ENCODE measurements around the gene COPS2. TPM values are rescaled to one million over a fixed set of nuclear protein-coding genes. Genes with fewer than 3 reads are reported as not detected.

COPS2 gene
- total RNA-seq, result 10 to 100 TPM; 55.2 to 69.4 (median 65.5) TPM

GRCh38 chr15:49155110-49155833 is at the start of gene COPS2:
Gene COPS2, minus strand, starts transcription at chr15:49155599. Its CDS starts 21 bp downstream, at chr15:49155578.
- Histone ChIP-seq H3K36me3 (no peaks in the 10 kb centered on the region), H3K9me3 (no peaks in the 10 kb centered on the region), H3K4me3 (peak within 1 kb of the TSS; percentile 84 to 92 (median 87)), H3K4me1 (peaks cover 21 to 54% (median 47%) of the 10 kb centered on the region in 4 donors), H3K27ac (replicated peaks in 1 of 4) (peak within 1 kb of the TSS; percentile 88 to 93 (median 90)), H3K27me3 (no peaks in the 10 kb centered on the region)
- peak; percentile 98 for DNase-seq (ENCODE audit: extremely low spot score)
- peak; percentile 48 for TF ChIP-seq POLR2A (IDR thresholded peaks at IDR 0.05; ENCODE audit: low read depth)
- TF ChIP-seq POLR2AphosphoS5 (IDR thresholded peaks at IDR 0.05), result peak; percentile 90 to 95
- TF ChIP-seq CTCF (IDR thresholded peaks at IDR 0.05), result peak in 1 of 3 experiments; percentile 28
- no peak for TF ChIP-seq EP300 (IDR thresholded peaks at IDR 0.05)
- WGBS, result under 1% methylated on average over 45 of the region's 46 CpGs
- intact Hi-C loops (cut with DNase I), result loop anchor here (5.0 kb wide), 1 partner anchor 108 kb away; the partner anchor contains the start of gene SECISBP2L

- Histone ChIP-seq H3K27ac (replicated peaks in 1 of 4) (no peak overlapping the region), H3K36me3 (peaks cover 0 to 22% (median 12%) of the 10 kb centered on the region in 4 donors), H3K4me1 (peaks cover 7 to 19% (median 15%) of the 10 kb centered on the region in 4 donors), H3K27me3 (no peaks in the 10 kb centered on the region), H3K9me3 (no peaks in the 10 kb centered on the region), H3K4me3 (no peak overlapping the region)
- TF ChIP-seq EP300 (IDR thresholded peaks at IDR 0.05), result no peak
- no peak for TF ChIP-seq CTCF (IDR thresholded peaks at IDR 0.05)
- TF ChIP-seq POLR2AphosphoS5 (IDR thresholded peaks at IDR 0.05), result no peak
- no peak for TF ChIP-seq POLR2A (IDR thresholded peaks at IDR 0.05; ENCODE audit: low read depth)
- DNase-seq (ENCODE audit: extremely low spot score), result no peak
- intact Hi-C loops (cut with DNase I), result no loop called here
- 92% methylated on average over 3 of the region's 3 CpGs for WGBS
These were observed 44.9 kb upstream of the COPS2 start for GRCh38 chr15:49200347-49200746.

- no peaks in the 10 kb centered on the region for H3K27me3 ChIP-seq
- intact Hi-C loops (cut with DNase I), result no loop called here
- peaks cover 0 to 22% (median 12%) of the 10 kb centered on the region in 4 donors for H3K36me3 ChIP-seq
- H3K9me3 ChIP-seq, result no peaks in the 10 kb centered on the region
- WGBS, result 64% methylated on average over 3 of the region's 3 CpGs
- no peak for DNase-seq (ENCODE audit: extremely low spot score)
- H3K27ac ChIP-seq (replicated peaks in 1 of 4), result no peak overlapping the region
- no peak overlapping the region for H3K4me3 ChIP-seq
- TF ChIP-seq POLR2AphosphoS5 (IDR thresholded peaks at IDR 0.05), result no peak
- TF ChIP-seq POLR2A (IDR thresholded peaks at IDR 0.05; ENCODE audit: low read depth), result no peak
- no peak for TF ChIP-seq EP300 (IDR thresholded peaks at IDR 0.05)
- TF ChIP-seq CTCF (IDR thresholded peaks at IDR 0.05), result no peak
- H3K4me1 ChIP-seq, result peaks cover 7 to 19% (median 15%) of the 10 kb centered on the region in 4 donors
These were observed 44.3 kb upstream of the COPS2 start for GRCh38 chr15:49199666-49200065.

- no peak for DNase-seq (ENCODE audit: extremely low spot score)
- H3K27ac ChIP-seq (replicated peaks in 1 of 4), result no peak overlapping the region
- H3K4me3 ChIP-seq, result no peak overlapping the region
- H3K36me3 ChIP-seq, result peaks cover 0 to 4% (median 2%) of the 10 kb centered on the region in 4 donors
- no peaks in the 10 kb centered on the region for H3K9me3 ChIP-seq
- H3K27me3 ChIP-seq, result no peaks in the 10 kb centered on the region
- TF ChIP-seq POLR2A (IDR thresholded peaks at IDR 0.05; ENCODE audit: low read depth), result no peak
- TF ChIP-seq EP300 (IDR thresholded peaks at IDR 0.05), result no peak
- no peak for TF ChIP-seq CTCF (IDR thresholded peaks at IDR 0.05)
- no peak for TF ChIP-seq POLR2AphosphoS5 (IDR thresholded peaks at IDR 0.05)
- intact Hi-C loops (cut with DNase I), result no loop called here
- 100% methylated on average over 3 of the region's 4 CpGs for WGBS
- peaks cover 7 to 19% (median 15%) of the 10 kb centered on the region in 4 donors for H3K4me1 ChIP-seq
These were observed 41.5 kb upstream of the COPS2 start for GRCh38 chr15:49196856-49197255.
